Measurements from ENCODE around the gene ELSPBP1. TPM values are rescaled to one million over a fixed set of nuclear protein-coding genes. Genes with fewer than 3 reads are reported as not detected.

ELSPBP1 gene
- polyA plus RNA-seq, 1 of the 3 experiments (the other 2 are of a cell fraction): not detected

GRCh38 chr19:48041877-48042580 is 47.6 kb downstream of the ELSPBP1 start:
- ChIA-PET CTCF (no interaction called here), POLR2A (no interaction called here)
- no peak overlapping the region for H3K4me3 ChIP-seq (ENCODE audit: low read depth in 2 of 2, low read length in 1 of 2)
- H3K4me2 ChIP-seq: no peak overlapping the region
- no peaks in the 10 kb centered on the region for H3K9me2 ChIP-seq
- no peak for DNase-seq
- H2AFZ ChIP-seq (ENCODE audit: low read depth): no peak overlapping the region
- H3K27me3 ChIP-seq (ENCODE audit: insufficient read depth): peaks cover 12% of the 10 kb centered on the region; the same call in 1 of the 2 replicates
- WGBS (ENCODE audit: low lambda C conversion rate): 7% methylated on average over 2 of the region's 2 CpGs
- H3F3A ChIP-seq (replicated peaks; ENCODE audit: insufficient read depth): no peaks in the 10 kb centered on the region
- no peak overlapping the region for H3K9ac ChIP-seq
- H3K4me1 ChIP-seq (ENCODE audit: control insufficient read depth in 1 of 2, insufficient read depth in 2 of 2, low read depth in 1 of 2, low read length in 1 of 2): no peaks in the 10 kb centered on the region
- H3K79me2 ChIP-seq (ENCODE audit: insufficient read depth): no peaks in the 10 kb centered on the region
- no peak overlapping the region for H3K27ac ChIP-seq (ENCODE audit: low read depth in 2 of 2, low read length in 1 of 2)
- TF ChIP-seq CHD2 (IDR thresholded peaks at IDR 0.05; ENCODE audit: low read length, partially characterized antibody) (no peak), MAX (IDR thresholded peaks at IDR 0.05; ENCODE audit: low read depth) (no peak), NRF1 (IDR thresholded peaks at IDR 0.05; ENCODE audit: low read depth, low read length) (no peak), RCOR1 (IDR thresholded peaks at IDR 0.05; ENCODE audit: low read length) (no peak), EP300 (IDR thresholded peaks at IDR 0.05; ENCODE audit: borderline replicate concordance in 1 of 2, low read depth in 1 of 2, low read length in 1 of 2) (no peak), FOXM1 (IDR thresholded peaks at IDR 0.05; ENCODE audit: low read depth) (no peak), FOXJ3 (CRISPR knock-in tag; IDR thresholded peaks at IDR 0.05) (no peak), PBX3 (IDR thresholded peaks at IDR 0.05) (no peak), POLR2AphosphoS5 (IDR thresholded peaks at IDR 0.05; ENCODE audit: low read depth, low read length) (no peak), ELF1 (IDR thresholded peaks at IDR 0.05) (no peak), JUND (IDR thresholded peaks at IDR 0.05) (no peak), FOSL2 (IDR thresholded peaks at IDR 0.05; ENCODE audit: borderline replicate concordance, low read depth) (no peak), YY1 (IDR thresholded peaks at IDR 0.05; ENCODE audit: low read depth) (no peak), TAF1 (IDR thresholded peaks at IDR 0.05; ENCODE audit: borderline replicate concordance, low read depth, low read length) (no peak), EZH2phosphoT487 (IDR thresholded peaks at IDR 0.05; ENCODE audit: borderline replicate concordance, low read depth) (no peak), MXI1 (IDR thresholded peaks at IDR 0.05; ENCODE audit: low read depth, low read length) (no peak)
- TF ChIP-seq, protein P1, sequence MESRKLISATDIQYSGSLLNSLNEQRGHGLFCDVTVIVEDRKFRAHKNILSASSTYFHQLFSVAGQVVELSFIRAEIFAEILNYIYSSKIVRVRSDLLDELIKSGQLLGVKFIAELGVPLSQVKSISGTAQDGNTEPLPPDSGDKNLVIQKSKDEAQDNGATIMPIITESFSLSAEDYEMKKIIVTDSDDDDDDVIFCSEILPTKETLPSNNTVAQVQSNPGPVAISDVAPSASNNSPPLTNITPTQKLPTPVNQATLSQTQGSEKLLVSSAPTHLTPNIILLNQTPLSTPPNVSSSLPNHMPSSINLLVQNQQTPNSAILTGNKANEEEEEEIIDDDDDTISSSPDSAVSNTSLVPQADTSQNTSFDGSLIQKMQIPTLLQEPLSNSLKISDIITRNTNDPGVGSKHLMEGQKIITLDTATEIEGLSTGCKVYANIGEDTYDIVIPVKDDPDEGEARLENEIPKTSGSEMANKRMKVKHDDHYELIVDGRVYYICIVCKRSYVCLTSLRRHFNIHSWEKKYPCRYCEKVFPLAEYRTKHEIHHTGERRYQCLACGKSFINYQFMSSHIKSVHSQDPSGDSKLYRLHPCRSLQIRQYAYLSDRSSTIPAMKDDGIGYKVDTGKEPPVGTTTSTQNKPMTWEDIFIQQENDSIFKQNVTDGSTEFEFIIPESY (IDR thresholded peaks at IDR 0.05; ENCODE audit: borderline replicate concordance, low read depth): no peak
- TF ChIP-seq, protein P2, sequence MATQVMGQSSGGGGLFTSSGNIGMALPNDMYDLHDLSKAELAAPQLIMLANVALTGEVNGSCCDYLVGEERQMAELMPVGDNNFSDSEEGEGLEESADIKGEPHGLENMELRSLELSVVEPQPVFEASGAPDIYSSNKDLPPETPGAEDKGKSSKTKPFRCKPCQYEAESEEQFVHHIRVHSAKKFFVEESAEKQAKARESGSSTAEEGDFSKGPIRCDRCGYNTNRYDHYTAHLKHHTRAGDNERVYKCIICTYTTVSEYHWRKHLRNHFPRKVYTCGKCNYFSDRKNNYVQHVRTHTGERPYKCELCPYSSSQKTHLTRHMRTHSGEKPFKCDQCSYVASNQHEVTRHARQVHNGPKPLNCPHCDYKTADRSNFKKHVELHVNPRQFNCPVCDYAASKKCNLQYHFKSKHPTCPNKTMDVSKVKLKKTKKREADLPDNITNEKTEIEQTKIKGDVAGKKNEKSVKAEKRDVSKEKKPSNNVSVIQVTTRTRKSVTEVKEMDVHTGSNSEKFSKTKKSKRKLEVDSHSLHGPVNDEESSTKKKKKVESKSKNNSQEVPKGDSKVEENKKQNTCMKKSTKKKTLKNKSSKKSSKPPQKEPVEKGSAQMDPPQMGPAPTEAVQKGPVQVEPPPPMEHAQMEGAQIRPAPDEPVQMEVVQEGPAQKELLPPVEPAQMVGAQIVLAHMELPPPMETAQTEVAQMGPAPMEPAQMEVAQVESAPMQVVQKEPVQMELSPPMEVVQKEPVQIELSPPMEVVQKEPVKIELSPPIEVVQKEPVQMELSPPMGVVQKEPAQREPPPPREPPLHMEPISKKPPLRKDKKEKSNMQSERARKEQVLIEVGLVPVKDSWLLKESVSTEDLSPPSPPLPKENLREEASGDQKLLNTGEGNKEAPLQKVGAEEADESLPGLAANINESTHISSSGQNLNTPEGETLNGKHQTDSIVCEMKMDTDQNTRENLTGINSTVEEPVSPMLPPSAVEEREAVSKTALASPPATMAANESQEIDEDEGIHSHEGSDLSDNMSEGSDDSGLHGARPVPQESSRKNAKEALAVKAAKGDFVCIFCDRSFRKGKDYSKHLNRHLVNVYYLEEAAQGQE (IDR thresholded peaks at IDR 0.05; ENCODE audit: low read depth, low read length): no peak
- H3K36me3 ChIP-seq (replicated peaks in 1 of 2; ENCODE audit: control insufficient read depth in 1 of 2, insufficient read depth in 2 of 2, low read length in 1 of 2): no peaks in the 10 kb centered on the region
- no peaks in the 10 kb centered on the region for H3K9me3 ChIP-seq
- H4K20me1 ChIP-seq (ENCODE audit: insufficient read depth): no peaks in the 10 kb centered on the region
